NCI-H146 (cell line): ENCODE results near the gene MYBPC2.
A peak's percentile ranks its signal among the peaks of the same experiment; 100 is the strongest.
"Not testable (repeated sequence)": the region's sequence is repeated elsewhere in the genome, so short reads cannot be mapped to it uniquely, and the experiment has no call there.

Source experiments
- DNase-seq: peaks from one replicate; lab custom pipeline; 2025; lab: John Stamatoyannopoulos, UW

The MYBPC2 gene

GRCh38 chr19:50459638-50460037, 26.9 kb downstream of the MYBPC2 start:
- no peak for DNase-seq

DNA sequence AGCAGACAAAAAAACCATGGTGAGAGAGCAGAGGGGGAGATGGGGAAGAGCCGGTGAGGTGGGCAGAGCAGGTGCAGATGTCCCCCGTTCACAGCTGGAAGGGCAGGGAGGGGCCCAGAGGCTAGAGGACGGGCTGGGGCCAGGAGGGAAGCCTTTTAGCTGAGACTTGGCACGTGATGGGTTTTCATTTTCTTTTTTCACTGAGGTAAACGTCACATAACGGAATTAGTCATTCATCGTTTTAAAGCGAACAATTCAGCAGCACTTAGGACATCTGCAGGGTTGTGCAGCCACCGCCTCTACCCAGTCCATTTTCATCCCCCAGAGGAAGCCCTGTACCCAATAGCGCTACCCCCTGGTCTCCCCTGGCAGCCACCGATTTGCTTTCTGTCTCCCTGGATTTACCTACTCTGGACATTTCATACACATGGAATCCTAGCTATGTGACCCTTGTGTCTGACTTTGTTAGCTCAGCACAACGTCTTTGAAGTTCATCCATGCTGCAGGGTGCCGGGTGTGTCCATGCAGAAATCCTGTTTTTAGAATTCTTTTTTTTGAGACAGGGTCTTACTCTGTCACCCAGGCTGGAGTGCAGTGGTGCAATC, 27.6 kb downstream of the MYBPC2 start:
- no peak for DNase-seq

- DNase-seq = peak; percentile 86
Observed at GRCh38 chr19:50461066-50461875, 28.6 kb downstream of the MYBPC2 start.

DNA sequence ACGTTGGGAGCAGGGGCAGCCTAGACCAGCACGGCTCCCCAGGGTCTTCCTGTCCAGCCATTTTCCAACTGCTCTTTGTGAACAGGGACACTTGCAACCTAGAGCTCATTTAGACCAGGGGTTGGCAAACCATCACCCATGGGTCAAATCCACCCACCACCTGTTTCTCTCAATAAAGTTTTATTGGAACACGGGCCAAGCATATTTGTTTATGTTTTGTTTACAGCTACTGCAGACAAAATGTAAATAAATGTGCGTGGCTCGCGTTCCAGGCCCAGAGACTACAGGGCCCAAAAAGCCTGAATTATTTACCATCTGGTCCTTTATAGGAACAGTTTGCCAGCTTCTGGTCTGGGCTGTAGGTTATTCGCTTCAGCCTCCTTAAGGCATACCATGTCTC, 30.3 kb downstream of the MYBPC2 start:
- no peak for DNase-seq

- DNase-seq = peak; percentile 22
Observed at GRCh38 chr19:50464348-50464747, 31.7 kb downstream of the MYBPC2 start.

- no peak for DNase-seq
Observed at GRCh38 chr19:50465000-50465399, 32.3 kb downstream of the MYBPC2 start.

- DNase-seq = peak; percentile 74
Observed at GRCh38 chr19:50465986-50466705, 33.5 kb downstream of the MYBPC2 start.

GRCh38 chr19:50466706-50467039, 34.0 kb downstream of the MYBPC2 start:
- DNase-seq = no peak

DNA sequence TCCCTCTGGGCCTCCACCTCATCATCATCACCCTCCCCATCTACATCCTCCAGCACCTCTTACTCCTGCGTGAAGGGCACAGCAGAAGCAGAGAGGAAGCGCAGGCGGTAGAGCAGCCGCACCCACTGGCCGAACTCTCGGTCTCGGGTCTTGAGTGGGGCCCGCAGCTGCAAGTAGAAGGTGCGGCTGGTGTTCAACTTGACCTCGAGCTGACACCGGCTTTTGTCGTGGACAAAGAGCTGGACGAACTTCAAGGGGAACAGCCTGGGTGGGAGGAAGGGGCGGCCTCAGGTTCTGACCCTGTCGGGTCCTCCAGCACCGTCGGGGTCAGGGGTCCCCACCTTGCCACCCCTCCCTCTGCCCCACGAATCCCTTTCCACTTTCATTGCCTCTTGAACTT, 34.9 kb downstream of the MYBPC2 start:
- no peak for DNase-seq

DNA sequence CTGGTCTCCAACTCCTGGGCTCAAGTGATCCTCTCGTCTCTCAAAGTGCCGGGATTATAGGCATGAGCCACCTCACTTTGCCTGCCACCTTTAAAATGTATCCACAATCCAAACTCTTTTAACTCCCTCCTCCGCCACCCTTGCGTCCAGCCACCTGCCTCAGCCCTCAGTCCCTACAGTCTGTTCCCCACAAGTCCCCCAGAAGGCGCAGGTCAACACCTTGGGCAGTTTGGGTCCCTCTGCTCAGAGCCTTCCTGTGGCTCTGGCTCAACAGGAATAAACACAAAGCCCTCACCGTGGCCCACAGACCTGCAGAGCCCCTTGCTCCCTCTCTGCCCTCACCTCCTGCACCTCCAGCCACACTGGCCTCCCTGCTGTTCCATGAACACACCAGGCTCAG, 36.1 kb downstream of the MYBPC2 start:
- DNase-seq = no peak

GRCh38 chr19:50473336-50473735, 40.6 kb downstream of the MYBPC2 start:
- not testable (repeated sequence) for DNase-seq

- no peak for DNase-seq
Observed at GRCh38 chr19:50475101-50475568, 42.4 kb downstream of the MYBPC2 start.

- DNase-seq = no peak
Observed at GRCh38 chr19:50475736-50476223, 43.1 kb downstream of the MYBPC2 start.

DNA sequence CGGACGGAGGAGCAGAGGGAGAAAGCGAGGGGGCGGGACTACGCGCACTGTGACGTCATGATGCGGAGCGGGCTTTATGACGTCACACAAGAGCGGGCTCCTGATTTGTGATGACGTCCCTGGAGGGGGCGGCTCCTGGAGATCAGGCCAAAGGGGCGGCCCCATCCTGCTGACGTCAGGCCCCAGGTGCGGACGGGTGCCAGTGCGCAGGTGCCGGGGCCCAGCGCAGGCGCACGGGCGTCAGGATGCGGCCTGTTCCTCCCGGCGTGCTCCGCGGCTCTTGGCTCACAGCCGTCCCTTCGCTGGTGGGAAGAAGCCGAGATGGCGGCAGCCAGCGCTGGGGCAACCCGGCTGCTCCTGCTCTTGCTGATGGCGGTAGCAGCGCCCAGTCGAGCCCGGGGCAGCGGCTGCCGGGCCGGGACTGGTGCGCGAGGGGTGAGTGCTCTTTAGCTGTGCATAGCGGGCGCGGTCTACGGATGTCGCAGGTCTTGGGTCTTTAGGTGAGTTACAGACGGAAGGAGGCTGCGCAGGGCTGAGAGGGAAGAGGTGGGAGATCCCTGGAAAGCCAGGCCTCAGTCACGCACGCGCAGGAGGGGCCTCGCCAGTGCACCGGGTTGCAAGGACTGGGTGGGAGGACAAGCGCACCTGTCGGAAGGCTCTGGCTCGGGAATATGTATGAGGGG, 43.7 kb downstream of the MYBPC2 start, which contains the start of the genes EMC10 and GARIN5A:
TSS of gene EMC10 (plus strand) at position 284 of the 683 bp plus-strand sequence. CDS start at position 322, 38 bp downstream.
TSS of gene GARIN5A (minus strand) at position 625 of the 683 bp plus-strand sequence. CDS start at position 165, 460 bp downstream.
- DNase-seq = peak; percentile 98

DNA sequence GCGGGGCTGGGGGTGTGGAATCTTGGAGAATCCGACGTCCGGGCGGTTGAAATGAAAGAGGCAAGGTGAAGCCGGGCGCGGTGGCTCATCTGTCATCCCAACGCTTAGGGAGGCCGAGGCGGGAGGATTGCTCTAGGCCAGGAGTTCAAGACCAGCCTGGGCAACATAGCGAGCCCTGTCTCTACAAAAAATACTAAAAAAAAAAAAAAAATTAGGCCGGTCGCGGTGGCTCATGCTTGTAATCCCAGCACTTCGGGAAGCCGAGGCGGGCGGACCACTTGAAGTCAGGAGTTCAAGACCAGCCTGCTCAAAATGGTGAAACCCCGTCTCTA, 44.2 kb downstream of the MYBPC2 start:
- DNase-seq = no peak

DNA sequence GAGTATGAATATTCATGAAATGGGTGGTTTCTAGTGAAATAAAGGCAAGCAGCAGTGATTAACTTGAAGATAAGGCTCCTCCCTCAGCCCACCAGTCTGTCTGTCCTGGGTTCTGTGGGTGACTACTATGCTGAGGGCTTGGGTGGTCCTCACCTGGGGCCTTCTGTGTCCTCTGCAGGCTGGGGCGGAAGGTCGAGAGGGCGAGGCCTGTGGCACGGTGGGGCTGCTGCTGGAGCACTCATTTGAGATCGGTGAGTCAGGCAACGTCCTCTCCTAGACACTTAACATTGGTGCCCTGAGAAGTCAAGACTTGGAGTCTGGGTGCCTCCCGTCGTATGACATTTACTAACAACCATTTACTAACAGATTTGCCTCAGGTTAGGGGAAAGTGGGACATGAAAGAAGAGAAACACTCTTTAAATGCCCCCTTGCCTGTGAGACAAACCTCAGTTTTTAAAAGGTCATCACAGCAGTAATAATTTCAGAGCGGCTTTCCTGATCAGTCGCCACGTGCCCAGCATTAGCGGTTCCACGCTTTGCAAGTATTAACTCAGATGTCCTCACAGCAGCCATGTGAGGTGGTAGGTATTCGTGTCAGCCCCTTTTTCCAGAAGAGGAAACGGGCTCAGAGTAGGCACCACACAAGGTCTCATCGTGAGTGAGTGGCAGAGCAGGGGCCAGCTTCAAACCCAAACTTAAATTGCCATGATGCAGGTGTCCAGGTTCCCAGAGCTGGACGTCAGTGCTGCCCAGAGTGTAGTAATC, 45.2 kb downstream of the MYBPC2 start:
- DNase-seq = no peak

DNA sequence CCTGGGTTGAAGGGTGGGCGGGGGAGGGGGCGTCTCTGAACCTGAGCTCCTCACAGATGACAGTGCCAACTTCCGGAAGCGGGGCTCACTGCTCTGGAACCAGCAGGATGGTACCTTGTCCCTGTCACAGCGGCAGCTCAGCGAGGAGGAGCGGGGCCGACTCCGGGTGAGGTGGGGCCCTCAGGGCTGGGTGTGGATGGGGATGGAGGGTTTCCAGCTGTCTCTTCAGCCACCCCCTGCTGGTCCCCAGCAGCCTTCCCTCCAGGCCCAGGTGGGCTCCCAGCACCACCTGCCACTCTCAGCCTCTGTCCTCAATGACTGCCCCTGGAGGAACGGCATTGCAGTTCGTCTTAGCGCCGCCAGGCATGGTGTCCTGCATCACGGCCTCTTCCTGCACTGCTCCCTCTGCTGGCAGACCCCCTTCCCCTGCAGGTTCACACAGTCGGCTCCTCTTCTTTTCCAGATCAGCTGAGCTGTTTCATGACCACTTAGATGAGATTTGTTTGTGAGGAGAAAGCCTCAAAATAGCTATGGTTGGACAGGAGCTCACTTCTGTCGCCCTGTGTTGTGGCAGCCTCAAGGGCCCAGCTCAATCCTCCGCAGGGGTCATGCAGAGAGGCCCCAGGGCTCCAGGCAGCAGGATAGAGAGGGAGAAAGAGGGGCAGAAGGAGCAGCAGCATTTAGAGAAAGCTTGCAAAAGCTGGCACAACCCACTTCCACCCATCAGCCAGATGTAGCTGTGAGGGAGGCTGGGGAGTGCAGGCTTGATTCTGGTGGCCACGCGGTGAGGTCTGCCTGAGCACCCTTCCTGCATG, 46.4 kb downstream of the MYBPC2 start:
- DNase-seq = no peak

DNA sequence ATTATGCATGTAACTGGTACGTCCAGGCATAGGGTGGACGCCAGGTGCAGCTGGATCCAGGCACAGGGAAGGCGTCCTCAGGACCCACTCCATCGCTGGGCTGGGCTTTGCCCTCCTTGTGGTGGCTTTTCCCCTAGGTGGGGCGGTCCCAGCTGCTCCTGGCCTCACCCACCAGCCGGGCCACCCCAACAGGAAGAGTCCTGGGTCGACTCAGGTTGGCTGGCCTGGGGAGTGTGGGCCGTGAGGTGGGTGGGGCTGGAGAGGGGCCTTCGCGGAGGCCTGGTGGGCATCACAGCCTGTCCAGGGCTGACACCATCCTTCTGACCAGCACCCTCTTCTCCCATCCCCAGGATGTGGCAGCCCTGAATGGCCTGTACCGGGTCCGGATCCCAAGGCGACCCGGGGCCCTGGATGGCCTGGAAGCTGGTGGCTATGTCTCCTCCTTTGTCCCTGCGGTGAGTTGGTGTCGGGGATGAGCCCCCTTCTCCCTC, 47.1 kb downstream of the MYBPC2 start:
- DNase-seq = no peak

GRCh38 chr19:50480281-50481111, 47.8 kb downstream of the MYBPC2 start:
- no peak for DNase-seq
